Measurements from ENCODE around the gene PAX7. TPM values are rescaled to one million over a fixed set of nuclear protein-coding genes. Genes with fewer than 3 reads are reported as not detected.

Gene PAX7
- total RNA-seq, 1 donor from 2014 or later = 1.4 TPM

DNA sequence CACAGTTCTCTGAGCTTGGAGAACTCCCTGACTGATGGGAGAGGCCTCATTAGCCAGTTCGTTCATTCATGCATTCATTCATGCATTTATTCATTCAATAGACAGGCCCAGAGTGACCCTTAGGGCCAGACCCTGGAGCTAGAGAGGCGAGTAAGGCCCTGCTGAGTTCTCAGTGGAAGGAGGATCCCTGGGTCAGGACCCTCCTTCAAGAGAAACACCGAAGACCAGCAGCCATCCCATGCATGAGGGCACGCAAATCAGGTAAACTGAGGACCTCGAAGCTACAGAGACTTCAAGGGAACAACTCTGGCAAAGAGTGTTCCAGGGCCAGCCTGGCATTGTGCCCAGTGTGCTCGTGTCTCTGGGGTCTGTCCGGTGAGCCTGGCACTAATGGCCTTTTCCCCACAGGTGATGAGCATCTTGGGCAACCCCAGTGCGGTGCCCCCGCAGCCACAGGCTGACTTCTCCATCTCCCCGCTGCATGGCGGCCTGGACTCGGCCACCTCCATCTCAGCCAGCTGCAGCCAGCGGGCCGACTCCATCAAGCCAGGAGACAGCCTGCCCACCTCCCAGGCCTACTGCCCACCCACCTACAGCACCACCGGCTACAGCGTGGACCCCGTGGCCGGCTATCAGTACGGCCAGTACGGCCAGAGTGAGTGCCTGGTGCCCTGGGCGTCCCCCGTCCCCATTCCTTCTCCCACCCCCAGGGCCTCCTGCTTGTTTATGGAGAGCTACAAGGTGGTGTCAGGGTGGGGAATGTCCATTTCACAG is 104.8 kb downstream of the PAX7 start:
- Mint-ChIP-seq H3K9me3 (ENCODE audit: unreplicated experiment) (no peaks in the 10 kb centered on the region), H3K27me3 (ENCODE audit: unreplicated experiment) (peaks cover 5% of the 10 kb centered on the region), H3K36me3 (ENCODE audit: low read depth, unreplicated experiment) (no peaks in the 10 kb centered on the region), H3K4me3 (ENCODE audit: unreplicated experiment) (no peak overlapping the region), H3K27ac (ENCODE audit: unreplicated experiment) (no peak overlapping the region), H3K4me1 (ENCODE audit: unreplicated experiment) (no peaks in the 10 kb centered on the region)
- DNase-seq (ENCODE audit: low spot score) = no peak
- TF ChIP-seq, protein P1, sequence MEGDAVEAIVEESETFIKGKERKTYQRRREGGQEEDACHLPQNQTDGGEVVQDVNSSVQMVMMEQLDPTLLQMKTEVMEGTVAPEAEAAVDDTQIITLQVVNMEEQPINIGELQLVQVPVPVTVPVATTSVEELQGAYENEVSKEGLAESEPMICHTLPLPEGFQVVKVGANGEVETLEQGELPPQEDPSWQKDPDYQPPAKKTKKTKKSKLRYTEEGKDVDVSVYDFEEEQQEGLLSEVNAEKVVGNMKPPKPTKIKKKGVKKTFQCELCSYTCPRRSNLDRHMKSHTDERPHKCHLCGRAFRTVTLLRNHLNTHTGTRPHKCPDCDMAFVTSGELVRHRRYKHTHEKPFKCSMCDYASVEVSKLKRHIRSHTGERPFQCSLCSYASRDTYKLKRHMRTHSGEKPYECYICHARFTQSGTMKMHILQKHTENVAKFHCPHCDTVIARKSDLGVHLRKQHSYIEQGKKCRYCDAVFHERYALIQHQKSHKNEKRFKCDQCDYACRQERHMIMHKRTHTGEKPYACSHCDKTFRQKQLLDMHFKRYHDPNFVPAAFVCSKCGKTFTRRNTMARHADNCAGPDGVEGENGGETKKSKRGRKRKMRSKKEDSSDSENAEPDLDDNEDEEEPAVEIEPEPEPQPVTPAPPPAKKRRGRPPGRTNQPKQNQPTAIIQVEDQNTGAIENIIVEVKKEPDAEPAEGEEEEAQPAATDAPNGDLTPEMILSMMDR (IDR thresholded peaks at IDR 0.05; ENCODE audit: unreplicated experiment) = no peak

DNA sequence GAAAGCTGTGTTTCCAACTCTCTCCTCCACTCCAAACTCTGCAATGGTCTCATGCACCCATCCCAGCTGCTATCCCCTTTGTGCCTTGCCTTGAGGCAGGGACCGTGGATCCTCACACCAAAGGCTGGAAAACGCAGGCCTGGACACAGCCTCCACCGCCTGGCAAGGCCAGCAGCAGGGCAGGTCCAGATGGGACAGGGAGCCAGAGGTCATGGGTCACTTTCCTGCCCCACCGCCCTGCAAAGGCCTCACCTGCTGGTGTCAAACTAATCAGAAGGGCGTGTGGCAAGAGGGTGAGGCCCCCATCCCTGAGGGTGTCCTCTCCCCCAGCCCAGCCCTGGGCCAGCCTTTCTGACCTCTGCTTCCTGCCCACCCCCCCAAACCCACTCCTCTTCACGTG is 106.3 kb downstream of the PAX7 start:
- Mint-ChIP-seq H3K36me3 (ENCODE audit: low read depth, unreplicated experiment) (no peaks in the 10 kb centered on the region), H3K9me3 (ENCODE audit: unreplicated experiment) (no peaks in the 10 kb centered on the region), H3K27me3 (ENCODE audit: unreplicated experiment) (peaks cover 8% of the 10 kb centered on the region), H3K27ac (ENCODE audit: unreplicated experiment) (no peak overlapping the region), H3K4me1 (ENCODE audit: unreplicated experiment) (no peaks in the 10 kb centered on the region), H3K4me3 (ENCODE audit: unreplicated experiment) (no peak overlapping the region)
- TF ChIP-seq, protein P1 (IDR thresholded peaks at IDR 0.05; ENCODE audit: unreplicated experiment) = no peak
- no peak for DNase-seq (ENCODE audit: low spot score)

- Mint-ChIP-seq H3K4me3 (ENCODE audit: unreplicated experiment) (no peak overlapping the region), H3K9me3 (ENCODE audit: unreplicated experiment) (no peaks in the 10 kb centered on the region)
These were observed 107.5 kb downstream of the PAX7 start for GRCh38 chr1:18738126-18738525.

GRCh38 chr1:18738617-18739016 is 108.0 kb downstream of the PAX7 start:
- TF ChIP-seq, protein P1 (IDR thresholded peaks at IDR 0.05; ENCODE audit: unreplicated experiment) = no peak
- no peak overlapping the region for H3K27ac Mint-ChIP-seq (ENCODE audit: unreplicated experiment)
- H3K4me1 Mint-ChIP-seq (ENCODE audit: unreplicated experiment) = no peaks in the 10 kb centered on the region
- DNase-seq (ENCODE audit: low spot score) = no peak
- peaks cover 8% of the 10 kb centered on the region for H3K27me3 Mint-ChIP-seq (ENCODE audit: unreplicated experiment)
- H3K4me3 Mint-ChIP-seq (ENCODE audit: unreplicated experiment) = no peak overlapping the region
- H3K9me3 Mint-ChIP-seq (ENCODE audit: unreplicated experiment) = no peaks in the 10 kb centered on the region
- H3K36me3 Mint-ChIP-seq (ENCODE audit: low read depth, unreplicated experiment) = no peaks in the 10 kb centered on the region

More at GRCh38 chr1:18738126-18738525, 107.5 kb downstream of the PAX7 start:
- peaks cover 8% of the 10 kb centered on the region for H3K27me3 Mint-ChIP-seq (ENCODE audit: unreplicated experiment)
- H3K36me3 Mint-ChIP-seq (ENCODE audit: low read depth, unreplicated experiment) = no peaks in the 10 kb centered on the region
- no peaks in the 10 kb centered on the region for H3K4me1 Mint-ChIP-seq (ENCODE audit: unreplicated experiment)
- DNase-seq (ENCODE audit: low spot score) = no peak
- TF ChIP-seq, protein P1 (IDR thresholded peaks at IDR 0.05; ENCODE audit: unreplicated experiment) = no peak
- no peak overlapping the region for H3K27ac Mint-ChIP-seq (ENCODE audit: unreplicated experiment)

DNA sequence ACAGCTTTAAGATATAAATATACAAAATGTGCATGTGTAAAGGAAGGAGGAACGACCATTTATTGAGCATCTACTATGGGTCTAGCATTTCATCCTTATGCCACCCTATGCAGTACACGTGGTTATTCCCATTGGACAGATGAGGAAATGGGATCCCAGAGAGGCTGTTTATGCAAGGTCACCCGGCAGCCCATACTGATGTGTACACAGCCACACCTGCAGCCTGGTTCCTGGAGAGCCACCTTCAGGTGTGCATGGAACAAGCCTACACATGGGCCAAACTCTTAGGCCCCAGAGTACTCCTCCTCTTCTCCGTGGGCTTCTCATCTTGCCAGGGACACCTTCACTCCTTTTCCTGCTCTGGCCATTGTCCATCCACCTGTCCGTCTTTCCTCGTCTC is 108.8 kb downstream of the PAX7 start:
- Mint-ChIP-seq H3K9me3 (ENCODE audit: unreplicated experiment) (no peaks in the 10 kb centered on the region), H3K4me1 (ENCODE audit: unreplicated experiment) (no peaks in the 10 kb centered on the region), H3K27ac (ENCODE audit: unreplicated experiment) (no peak overlapping the region), H3K36me3 (ENCODE audit: low read depth, unreplicated experiment) (peaks cover 2% of the 10 kb centered on the region), H3K4me3 (ENCODE audit: unreplicated experiment) (no peak overlapping the region), H3K27me3 (ENCODE audit: unreplicated experiment) (peaks cover 7% of the 10 kb centered on the region)
- no peak for DNase-seq (ENCODE audit: low spot score)
- TF ChIP-seq, protein P1 (IDR thresholded peaks at IDR 0.05; ENCODE audit: unreplicated experiment) = no peak
